HAP-1 (cell line): ENCODE data around the gene SLC39A6.
"Not testable (repeated sequence)": the region's sequence is repeated elsewhere in the genome, so short reads cannot be mapped to it uniquely, and the experiment has no call there.

Experiments used
- DNase-seq, 2 experiments: peaks; one replicate each; pipeline ENCODE4 v3.0.0-alpha.2; 2016 to 2020; ENCODE audit warnings: low spot score in 2 of 2
- H3K27me3 ChIP-seq: fragments of 250-450 bp; sonication (Bioruptor Pico); 2 replicates; pipeline ENCODE4 v1.5.1; 2020; ENCODE audit warnings: low read depth, mild to moderate bottlenecking, moderate library complexity
- H3K36me3 ChIP-seq: fragments of 250-450 bp; sonication (Bioruptor Pico); replicated peaks from 2 replicates; pipeline ENCODE4 v1.5.1; 2020; ENCODE audit warnings: mild to moderate bottlenecking
- H3K4me1 ChIP-seq: fragments of 250-450 bp; sonication (Bioruptor Pico); 2 replicates; pipeline ENCODE4 v1.5.1; 2020; ENCODE audit warnings: mild to moderate bottlenecking
- H3K4me3 ChIP-seq: fragments of 250-450 bp; sonication (Bioruptor Pico); 2 replicates; pipeline ENCODE4 v1.5.1; 2020; ENCODE audit warnings: mild to moderate bottlenecking, moderate library complexity
- H3K9me3 ChIP-seq: fragments of 250-450 bp; sonication (Bioruptor Pico); 2 replicates; pipeline ENCODE4 v1.5.1; 2020; ENCODE audit warnings: mild to moderate bottlenecking, moderate library complexity
- in situ Hi-C: fragments of 300-500 bp; cut with MboI; formaldehyde crosslinking; loops from 3 replicates; pipeline ENCODE4 v1.14.3; 2020; ENCODE audit warnings: low sequenced_read_pairs, inconsistent platforms, mixed read lengths

The SLC39A6 gene

GRCh38 chr18:36129300-36130038 lies at the start of gene SLC39A6, which contains the start of gene ELP2:
Gene SLC39A6 (minus strand): TSS chr18:36129340. CDS start chr18:36127007, 2,333 bp downstream.
Gene ELP2 (plus strand): TSS chr18:36129899. CDS start chr18:36129934, 35 bp downstream.
- Histone ChIP-seq H3K4me1 (peaks cover 10% of the 10 kb centered on the region), H3K4me3 (peak within 1 kb of the TSS; percentile 93), H3K27me3 (no peaks in the 10 kb centered on the region), H3K9me3 (no peaks in the 10 kb centered on the region), H3K36me3 (peaks cover 17% of the 10 kb centered on the region)
- DNase-seq: peak; percentile 89 to 97
- in situ Hi-C loops: no loop called here

- no peak for DNase-seq
- no peaks in the 10 kb centered on the region for H3K9me3 ChIP-seq
- H3K4me1 ChIP-seq: no peaks in the 10 kb centered on the region
- H3K27me3 ChIP-seq: no peaks in the 10 kb centered on the region
- peaks cover 37% of the 10 kb centered on the region for H3K36me3 ChIP-seq
- in situ Hi-C loops: no loop called here
- H3K4me3 ChIP-seq: no peak overlapping the region
Measured at GRCh38 chr18:36177913-36178312, 48.8 kb upstream of the SLC39A6 start.

GRCh38 chr18:36176711-36177110 lies 47.6 kb upstream of the SLC39A6 start:
- H3K4me1 ChIP-seq: no peaks in the 10 kb centered on the region
- H3K9me3 ChIP-seq: no peaks in the 10 kb centered on the region
- no peak for DNase-seq
- in situ Hi-C loops: no loop called here
- H3K36me3 ChIP-seq: peaks cover 47% of the 10 kb centered on the region
- no peaks in the 10 kb centered on the region for H3K27me3 ChIP-seq
- no peak overlapping the region for H3K4me3 ChIP-seq

GRCh38 chr18:36176177-36176584 lies 47.0 kb upstream of the SLC39A6 start:
- in situ Hi-C loops: no loop called here

GRCh38 chr18:36175481-36175880 lies 46.3 kb upstream of the SLC39A6 start:
- Histone ChIP-seq H3K4me1 (no peaks in the 10 kb centered on the region), H3K9me3 (no peaks in the 10 kb centered on the region), H3K4me3 (no peak overlapping the region), H3K27me3 (no peaks in the 10 kb centered on the region), H3K36me3 (peaks cover 52% of the 10 kb centered on the region)
- no peak for DNase-seq
- in situ Hi-C loops: no loop called here

More at GRCh38 chr18:36176177-36176584, 47.0 kb upstream of the SLC39A6 start:
- no peak for DNase-seq
- Histone ChIP-seq H3K36me3 (peaks cover 47% of the 10 kb centered on the region), H3K27me3 (no peaks in the 10 kb centered on the region), H3K4me3 (no peak overlapping the region), H3K4me1 (no peaks in the 10 kb centered on the region), H3K9me3 (no peaks in the 10 kb centered on the region)

- Histone ChIP-seq H3K9me3 (no peaks in the 10 kb centered on the region), H3K4me1 (no peaks in the 10 kb centered on the region), H3K4me3 (no peak overlapping the region), H3K27me3 (no peaks in the 10 kb centered on the region), H3K36me3 (peaks cover 59% of the 10 kb centered on the region)
- no peak for DNase-seq
- in situ Hi-C loops: no loop called here
Measured at GRCh38 chr18:36169938-36170337, 40.8 kb upstream of the SLC39A6 start.

- H3K4me1 ChIP-seq, H3K9me3 ChIP-seq, in situ Hi-C loops, H3K27me3 ChIP-seq, DNase-seq, H3K4me3 ChIP-seq: not testable (repeated sequence)
- peaks cover 52% of the 10 kb centered on the region for H3K36me3 ChIP-seq
Measured at GRCh38 chr18:36168296-36168695, 39.2 kb upstream of the SLC39A6 start.

GRCh38 chr18:36167692-36168218 lies 38.6 kb upstream of the SLC39A6 start:
- in situ Hi-C loops: no loop called here
- Histone ChIP-seq H3K4me1 (no peaks in the 10 kb centered on the region), H3K36me3 (peaks cover 50% of the 10 kb centered on the region), H3K27me3 (no peaks in the 10 kb centered on the region), H3K9me3 (no peaks in the 10 kb centered on the region), H3K4me3 (no peak overlapping the region)
- no peak for DNase-seq

- peaks cover 61% of the 10 kb centered on the region for H3K36me3 ChIP-seq
- H3K9me3 ChIP-seq: no peaks in the 10 kb centered on the region
- no peaks in the 10 kb centered on the region for H3K4me1 ChIP-seq
- DNase-seq: no peak
- in situ Hi-C loops: no loop called here
- no peaks in the 10 kb centered on the region for H3K27me3 ChIP-seq
- H3K4me3 ChIP-seq: no peak overlapping the region
Measured at GRCh38 chr18:36162981-36163380, 33.8 kb upstream of the SLC39A6 start.

GRCh38 chr18:36160959-36161371 lies 31.8 kb upstream of the SLC39A6 start:
- Histone ChIP-seq H3K9me3 (no peaks in the 10 kb centered on the region), H3K4me1 (no peaks in the 10 kb centered on the region), H3K27me3 (no peaks in the 10 kb centered on the region), H3K4me3 (no peak overlapping the region), H3K36me3 (peaks cover 67% of the 10 kb centered on the region)
- no peak for DNase-seq
- in situ Hi-C loops: no loop called here

- no peaks in the 10 kb centered on the region for H3K4me1 ChIP-seq
- in situ Hi-C loops: no loop called here
- peaks cover 68% of the 10 kb centered on the region for H3K36me3 ChIP-seq
- no peak for DNase-seq
- no peaks in the 10 kb centered on the region for H3K27me3 ChIP-seq
- H3K4me3 ChIP-seq: no peak overlapping the region
- H3K9me3 ChIP-seq: no peaks in the 10 kb centered on the region
Measured at GRCh38 chr18:36158266-36158867, 29.2 kb upstream of the SLC39A6 start.

GRCh38 chr18:36157441-36157840 lies 28.3 kb upstream of the SLC39A6 start:
- Histone ChIP-seq H3K4me1 (no peaks in the 10 kb centered on the region), H3K27me3 (no peaks in the 10 kb centered on the region), H3K4me3 (no peak overlapping the region), H3K36me3 (peaks cover 68% of the 10 kb centered on the region), H3K9me3 (no peaks in the 10 kb centered on the region)
- DNase-seq: no peak
- in situ Hi-C loops: no loop called here

- H3K36me3 ChIP-seq: peaks cover 64% of the 10 kb centered on the region
- in situ Hi-C loops: no loop called here
- H3K27me3 ChIP-seq: no peaks in the 10 kb centered on the region
- no peaks in the 10 kb centered on the region for H3K4me1 ChIP-seq
- no peak for DNase-seq
- no peaks in the 10 kb centered on the region for H3K9me3 ChIP-seq
- no peak overlapping the region for H3K4me3 ChIP-seq
Measured at GRCh38 chr18:36155851-36156757, 27.0 kb upstream of the SLC39A6 start.
